ENCODE results near the gene MYOZ3.

MYOZ3 gene

GRCh38 chr5:150627731-150628545, 33.1 kb upstream of the MYOZ3 start:
- DNase-seq: no peak

GRCh38 chr5:150628936-150629485, 32.0 kb upstream of the MYOZ3 start:
- no peak for DNase-seq

- DNase-seq: no peak
Measured at GRCh38 chr5:150630016-150630415, 31.0 kb upstream of the MYOZ3 start.

GRCh38 chr5:150630461-150631325, 30.4 kb upstream of the MYOZ3 start:
- DNase-seq: no peak

GRCh38 chr5:150631326-150631701, 29.7 kb upstream of the MYOZ3 start:
- no peak for DNase-seq

- no peak for DNase-seq
Measured at GRCh38 chr5:150632305-150633160, 28.5 kb upstream of the MYOZ3 start.

- DNase-seq: no peak
Measured at GRCh38 chr5:150633429-150633828, 27.6 kb upstream of the MYOZ3 start.

- DNase-seq: no peak
Measured at GRCh38 chr5:150636391-150637244, 24.4 kb upstream of the MYOZ3 start.

- DNase-seq: no peak
Measured at GRCh38 chr5:150637245-150638052, 23.6 kb upstream of the MYOZ3 start.

GRCh38 chr5:150638053-150638444, 23.0 kb upstream of the MYOZ3 start:
- no peak for DNase-seq

GRCh38 chr5:150638488-150639376, 22.3 kb upstream of the MYOZ3 start:
- no peak for DNase-seq

GRCh38 chr5:150639377-150639692, 21.7 kb upstream of the MYOZ3 start:
- no peak for DNase-seq

GRCh38 chr5:150639751-150640150, 21.3 kb upstream of the MYOZ3 start:
- DNase-seq: no peak

GRCh38 chr5:150640311-150641005, 20.6 kb upstream of the MYOZ3 start, which contains the start of gene SYNPO:
Gene SYNPO, plus strand, starts transcription at chr5:150640660. Its CDS starts 7,616 bp downstream, at chr5:150648276.
- no peak for DNase-seq

- DNase-seq: no peak
Measured at GRCh38 chr5:150641006-150641570, 20.0 kb upstream of the MYOZ3 start.

GRCh38 chr5:150641824-150642566, 19.1 kb upstream of the MYOZ3 start:
- no peak for DNase-seq

GRCh38 chr5:150642567-150642927, 18.5 kb upstream of the MYOZ3 start:
- no peak for DNase-seq
